Ishikawa (cell line): ENCODE data around the gene GAB2.

ENCODE experiments used
- CEBPB ChIP-seq: IDR thresholded peaks from 2 replicates; pipeline ENCODE4 v1.6.1; 2012
- CREB1 ChIP-seq: IDR thresholded peaks from 2 replicates; pipeline ENCODE4 v1.6.1; 2012; ENCODE audit warnings: low read depth
- EGR1 ChIP-seq: IDR thresholded peaks from 2 replicates; pipeline ENCODE4 v1.6.1; 2012
- EP300 ChIP-seq: IDR thresholded peaks from 2 replicates; pipeline ENCODE4 v1.6.1; 2012; ENCODE audit warnings: borderline replicate concordance
- FOXM1 ChIP-seq: IDR thresholded peaks from 2 replicates; pipeline ENCODE4 v1.6.1; 2012; ENCODE audit warnings: low read depth, borderline replicate concordance
- MAX ChIP-seq: IDR thresholded peaks from 2 replicates; pipeline ENCODE4 v1.6.1; 2012
- NFIC ChIP-seq: IDR thresholded peaks from 2 replicates; pipeline ENCODE4 v1.6.1; 2012
- RAD21 ChIP-seq: IDR thresholded peaks from 2 replicates; pipeline ENCODE4 v1.6.1; 2012; ENCODE audit warnings: low read depth
- REST ChIP-seq: IDR thresholded peaks from 2 replicates; pipeline ENCODE4 v1.6.1; 2012; ENCODE audit warnings: low read depth, mild to moderate bottlenecking
- TAF1 ChIP-seq: IDR thresholded peaks from 2 replicates; pipeline ENCODE4 v1.6.1; 2012; ENCODE audit warnings: low read depth, mild to moderate bottlenecking
- TCF12 ChIP-seq: IDR thresholded peaks from 2 replicates; pipeline ENCODE4 v1.6.1; 2012; ENCODE audit warnings: low read depth
- TEAD4 ChIP-seq: IDR thresholded peaks from 2 replicates; pipeline ENCODE4 v1.6.1; 2012
- USF1 ChIP-seq: IDR thresholded peaks from 2 replicates; pipeline ENCODE4 v1.6.1; 2012
- YY1 ChIP-seq: IDR thresholded peaks from 2 replicates; pipeline ENCODE4 v1.6.1; 2012; ENCODE audit warnings: low read depth
- ZBTB7A ChIP-seq: IDR thresholded peaks from 2 replicates; pipeline ENCODE4 v1.6.1; 2012; ENCODE audit warnings: low read depth

GAB2 gene

DNA sequence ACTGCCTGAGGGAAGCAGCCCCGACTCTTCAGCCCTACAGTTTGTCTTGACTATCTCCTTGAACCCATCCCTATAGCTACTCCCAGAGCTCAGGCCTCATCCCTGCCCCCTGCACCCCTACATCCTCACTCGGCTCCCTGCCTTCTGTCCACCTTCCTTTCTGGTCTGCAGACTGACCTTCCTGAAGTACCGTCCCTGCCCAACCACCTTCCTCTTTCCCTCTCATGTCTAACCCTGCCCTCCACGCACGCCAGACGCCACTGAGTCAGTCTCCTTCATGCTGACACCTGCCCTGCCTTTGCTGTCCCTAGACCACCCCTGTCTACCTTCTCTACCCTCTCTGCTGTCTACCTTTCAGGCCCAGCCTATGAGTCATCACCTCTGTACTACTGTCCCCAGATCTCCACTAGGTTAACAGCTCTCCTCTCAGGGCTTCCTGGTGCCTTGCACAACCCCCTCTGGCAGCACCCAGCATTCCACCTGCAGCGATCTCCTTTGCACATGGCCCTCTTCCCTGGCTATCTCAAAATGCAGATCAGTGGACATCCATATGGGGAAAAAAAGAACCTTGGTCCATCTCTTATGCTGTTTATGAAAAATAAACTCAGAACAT lies 238.1 kb downstream of the GAB2 start:
- TF ChIP-seq EP300, result no peak
- no peak for TF ChIP-seq FOXM1
- no peak for TF ChIP-seq CREB1
- no peak for TF ChIP-seq ZBTB7A
- TF ChIP-seq USF1, result no peak
- no peak for TF ChIP-seq CEBPB
- TF ChIP-seq NFIC, result no peak
- TF ChIP-seq REST, result no peak
- no peak for TF ChIP-seq TAF1
- TF ChIP-seq MAX, result no peak
- TF ChIP-seq RAD21, result no peak
- no peak for TF ChIP-seq EGR1
- no peak for TF ChIP-seq YY1
- no peak for TF ChIP-seq TCF12
- no peak for TF ChIP-seq TEAD4

GRCh38 chr11:78177216-78177615 lies 240.4 kb downstream of the GAB2 start:
- TF ChIP-seq EGR1 (no peak), TCF12 (no peak), CEBPB (no peak), REST (no peak), YY1 (no peak), USF1 (no peak), CREB1 (no peak), MAX (no peak), FOXM1 (no peak)

DNA sequence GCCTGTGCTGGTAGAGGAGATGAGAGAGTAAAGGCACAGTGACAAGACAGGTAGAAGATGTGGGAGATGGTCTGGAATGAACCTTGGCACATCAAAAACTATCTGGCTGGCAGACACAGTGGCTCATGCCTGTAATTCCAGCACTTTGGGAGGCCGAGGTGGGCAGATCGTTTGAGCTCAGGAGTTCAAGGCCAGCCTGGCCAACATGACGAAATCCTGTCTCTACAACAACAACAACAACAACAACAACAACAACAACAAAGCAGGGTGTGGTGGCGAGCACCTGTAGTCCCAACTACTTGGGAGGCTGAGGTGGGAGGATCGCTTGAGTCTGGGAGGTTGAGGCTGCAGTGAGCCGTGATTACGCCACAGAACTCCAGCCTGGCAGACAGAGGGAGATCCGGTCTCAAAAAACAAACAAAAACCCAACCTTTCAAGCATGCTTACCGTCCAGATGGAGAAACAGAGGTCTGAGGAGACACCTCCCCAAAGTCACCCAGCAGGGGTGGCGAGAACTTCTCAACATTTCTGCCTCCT lies 240.9 kb downstream of the GAB2 start:
- TF ChIP-seq TEAD4, result no peak
- no peak for TF ChIP-seq MAX
- TF ChIP-seq REST, result no peak
- no peak for TF ChIP-seq TAF1
- TF ChIP-seq FOXM1, result no peak
- no peak for TF ChIP-seq ZBTB7A
- no peak for TF ChIP-seq TCF12
- TF ChIP-seq USF1, result no peak
- TF ChIP-seq CEBPB, result no peak
- no peak for TF ChIP-seq NFIC
- TF ChIP-seq RAD21, result no peak
- no peak for TF ChIP-seq EP300
- no peak for TF ChIP-seq EGR1
- TF ChIP-seq CREB1, result no peak
- no peak for TF ChIP-seq YY1

DNA sequence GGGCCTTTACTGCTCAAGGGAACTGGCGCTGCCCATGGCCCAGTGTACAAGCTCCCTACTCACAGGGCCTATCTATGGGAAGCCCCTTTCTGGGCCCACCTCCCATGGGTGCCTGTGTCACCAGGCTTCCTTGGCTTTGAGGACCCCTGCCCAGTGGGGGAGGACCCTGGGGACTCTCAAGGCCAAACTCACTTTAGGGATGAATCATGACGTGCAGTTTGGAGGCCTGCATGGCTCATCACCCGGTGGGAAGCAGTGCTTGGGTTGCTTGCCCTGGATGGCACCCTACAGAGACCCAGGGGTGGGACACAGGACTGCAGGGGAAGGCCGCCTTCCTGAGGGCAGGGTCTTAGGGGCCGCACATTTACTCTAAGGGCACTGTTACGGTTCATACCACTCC lies 245.7 kb downstream of the GAB2 start:
- no peak for TF ChIP-seq TEAD4
- no peak for TF ChIP-seq REST
- no peak for TF ChIP-seq ZBTB7A
- TF ChIP-seq NFIC, result no peak
- TF ChIP-seq USF1, result no peak
